Testis (tissue), 2 donors: ENCODE results near the gene FKBP10.

ENCODE experiments used
- CTCF ChIP-seq, 3 experiments: fragments of 450-650 bp in 2 of 3; fragments of 200-600 bp in 1 of 3; sonication (generic) in 1 of 3; IDR thresholded peaks; one replicate each; pipeline ENCODE4 v1.5.1; 2016 to 2019; ENCODE audit warnings: antibody characterized with exemption in 3 of 3, mild to moderate bottlenecking in 2 of 3, moderate library complexity in 1 of 3
- POLR2A ChIP-seq: fragments of 450-650 bp; IDR thresholded peaks from one replicate; pipeline ENCODE4 v1.6.1; 2017; ENCODE audit warnings: antibody characterized with exemption, mild to moderate bottlenecking, moderate library complexity

GRCh38 chr17:41870627-41871026, 57.8 kb downstream of the FKBP10 start:
- TF ChIP-seq CTCF (IDR thresholded peaks at IDR 0.05), result no peak
- no peak for TF ChIP-seq POLR2A
